IMR-90 (cell line): ENCODE results near the gene SLC16A9. TPM values are rescaled to one million over a fixed set of nuclear protein-coding genes. Genes with fewer than 3 reads are reported as not detected.

ENCODE experiments used
- ATAC-seq: fragments of 200-7000 bp; cut with Tn5 transposase; 2 replicates; pipeline ENCODE4 v1.9.1; 2020; ENCODE audit warnings: low read depth, mild to moderate bottlenecking, moderate library complexity
- BruUV-seq: library from RNA; stranded (reverse); fragments of 400-500 nt; replicated peaks from 2 replicates; lab custom pipeline; 2021; lab: Mats Ljungman, UMichigan
- CTCF ChIA-PET: fragments of 300-600 bp; formaldehyde crosslinking; extraction: SDS; loops from one replicate; lab custom pipeline; 2021; ENCODE audit warnings: antibody characterized with exemption; lab: Yijun Ruan, JAX
- POLR2A ChIA-PET: fragments of 300-600 bp; sonication (Branson Sonifier 250); formaldehyde crosslinking; loops from one replicate; lab custom pipeline; 2022; ENCODE audit warnings: antibody characterized with exemption; ENCODE audit not compliant: unreplicated experiment; lab: Charles Lee
- DNase-seq: peaks from one replicate; pipeline ENCODE4 v3.0.0; 2013
- H2AFZ ChIP-seq: replicated peaks from 2 replicates; pipeline ENCODE3; 2013; ENCODE audit warnings: low read length, mild to moderate bottlenecking; ENCODE audit not compliant: poor library complexity
- H2AK5ac ChIP-seq: 2 replicates; pipeline ENCODE4 v1.6.1; 2013; ENCODE audit warnings: low read depth, low read length, inconsistent platforms
- H2AK9ac ChIP-seq: replicated peaks from 2 replicates; pipeline ENCODE3; 2013; ENCODE audit warnings: mild to moderate bottlenecking, low read depth, low read length, moderate library complexity; ENCODE audit not compliant: poor library complexity
- H2BK120ac ChIP-seq: 2 replicates; pipeline ENCODE4 v1.6.1; 2013; ENCODE audit warnings: low read depth, low read length, inconsistent platforms
- H2BK15ac ChIP-seq: 3 replicates; pipeline ENCODE4 v1.6.1; 2013; ENCODE audit warnings: low read depth, low read length, inconsistent platforms
- H2BK20ac ChIP-seq: 2 replicates; pipeline ENCODE4 v1.6.1; 2013; ENCODE audit warnings: low read depth, mild to moderate bottlenecking, inconsistent platforms, low read length, moderate library complexity
- H2BK5ac ChIP-seq: 2 replicates; pipeline ENCODE4 v1.6.1; 2013; ENCODE audit warnings: mild to moderate bottlenecking, low read depth, low read length, inconsistent platforms; ENCODE audit not compliant: poor library complexity, severe bottlenecking
- H3K14ac ChIP-seq: replicated peaks from 2 replicates; pipeline ENCODE4 v1.6.1; 2013; ENCODE audit warnings: low read depth, low read length, inconsistent platforms
- H3K18ac ChIP-seq: 2 replicates; pipeline ENCODE4 v1.6.1; 2013; ENCODE audit warnings: low read depth, low read length, control low read depth
- H3K23ac ChIP-seq: 2 replicates; pipeline ENCODE4 v1.6.1; 2013; ENCODE audit warnings: low read depth, low read length, inconsistent platforms
- H3K27ac ChIP-seq: 2 replicates; pipeline ENCODE4 v1.5.1; 2013; ENCODE audit warnings: mild to moderate bottlenecking, control low read depth, low read length; ENCODE audit not compliant: insufficient read depth
- H3K27me3 ChIP-seq: 2 replicates; pipeline ENCODE4 v1.6.1; 2013; ENCODE audit warnings: low read length; ENCODE audit not compliant: control insufficient read depth, insufficient read depth
- H3K36me3 ChIP-seq: 2 replicates; pipeline ENCODE4 v1.6.1; 2013; ENCODE audit warnings: low read length, mixed read lengths; ENCODE audit not compliant: control insufficient read depth, insufficient read depth
- H3K4ac ChIP-seq: 2 replicates; pipeline ENCODE4 v1.6.1; 2013; ENCODE audit warnings: low read depth, low read length, inconsistent platforms
- H3K4me1 ChIP-seq: 2 replicates; pipeline ENCODE4 v1.6.1; 2013; ENCODE audit warnings: low read length, mixed read lengths; ENCODE audit not compliant: control insufficient read depth, insufficient read depth
- H3K4me2 ChIP-seq: 2 replicates; pipeline ENCODE4 v1.6.1; 2013; ENCODE audit warnings: low read depth, mild to moderate bottlenecking, control low read depth, low read length, moderate library complexity
- H3K4me3 ChIP-seq: 2 replicates; pipeline ENCODE4 v1.5.1; 2013; ENCODE audit warnings: low read depth, mild to moderate bottlenecking, control low read depth, low read length, moderate library complexity; ENCODE audit not compliant: insufficient read depth
- H3K56ac ChIP-seq: 2 replicates; pipeline ENCODE4 v1.6.1; 2013; ENCODE audit warnings: low read length, inconsistent platforms; ENCODE audit not compliant: insufficient read depth; ENCODE audit errors: extremely low read depth
- H3K79me1 ChIP-seq, 2 experiments: 2 replicates each; pipeline ENCODE4 v1.6.1; 2013; ENCODE audit warnings: low read length in 2 of 2, inconsistent platforms in 1 of 2, low read depth in 1 of 2
- H3K9ac ChIP-seq: 2 replicates; pipeline ENCODE4 v1.6.1; 2013; ENCODE audit warnings: low read depth, low read length, control low read depth
- H3K9me1 ChIP-seq: 2 replicates; pipeline ENCODE4 v1.6.1; 2013; ENCODE audit warnings: low read length, inconsistent platforms; ENCODE audit not compliant: insufficient read depth
- H3K9me3 ChIP-seq: 2 replicates; pipeline ENCODE4 v1.6.1; 2013; ENCODE audit warnings: low read length; ENCODE audit not compliant: control insufficient read depth, insufficient read depth
- H4K20me1 ChIP-seq: 2 replicates; pipeline ENCODE4 v1.6.1; 2013; ENCODE audit warnings: low read length, inconsistent platforms; ENCODE audit not compliant: insufficient read depth
- H4K5ac ChIP-seq: 2 replicates; pipeline ENCODE4 v1.6.1; 2013; ENCODE audit warnings: mild to moderate bottlenecking, low read depth, low read length, control low read depth
- H4K8ac ChIP-seq, 2 experiments: 2 replicates each; pipeline ENCODE4 v1.6.1; 2013; ENCODE audit warnings: low read depth in 2 of 2, low read length in 2 of 2, control low read depth in 1 of 2, inconsistent platforms in 1 of 2
- H4K91ac ChIP-seq: 2 replicates; pipeline ENCODE4 v1.6.1; 2013; ENCODE audit warnings: low read depth, low read length, inconsistent platforms; ENCODE audit not compliant: insufficient read depth
- CHD1 ChIP-seq: IDR thresholded peaks from 2 replicates; pipeline ENCODE4 v1.6.1; 2012; ENCODE audit warnings: low read depth, low read length, improper control_type of control experiment
- FOS ChIP-seq: fragments of 150-350 bp; IDR thresholded peaks from 2 replicates; pipeline ENCODE4 v1.6.1; 2016; ENCODE audit warnings: low read depth, low read length
- RFX5 ChIP-seq: IDR thresholded peaks from 2 replicates; pipeline ENCODE4 v1.8.0; 2012; ENCODE audit warnings: low read depth, mild to moderate bottlenecking, low read length, moderate library complexity
- SMC3 ChIP-seq: fragments of 150-350 bp; IDR thresholded peaks from 2 replicates; pipeline ENCODE4 v1.6.1; 2016; ENCODE audit warnings: low read depth, mild to moderate bottlenecking, antibody characterized with exemption, low read length, moderate library complexity
- WGBS, 2 experiments: methylation state at CpG; one replicate each; pipeline versions ENCODE4 v1.1.5 to v1.1.7; 2013; ENCODE audit warnings: missing lambda C conversion rate in 2 of 2; ENCODE audit not compliant: insufficient read length in 1 of 2; ENCODE audit errors: extremely low coverage in 2 of 2; 5-methylcytosine and 5-hydroxymethylcytosine counted together
- dilution Hi-C: fragments of 300-500 bp; cut with HindIII; formaldehyde crosslinking; loops from one replicate; pipeline ENCODE4 v1.14.3; 2018; ENCODE audit warnings: low sequenced_read_pairs; ENCODE audit not compliant: unreplicated experiment
- in situ Hi-C: fragments of 300-500 bp; cut with MboI; formaldehyde crosslinking; loops from 3 replicates; pipeline ENCODE4 v1.14.3; 2019; ENCODE audit warnings: low sequenced_read_pairs, inconsistent platforms, mixed read lengths
- intact Hi-C: fragments of 100-400 bp; cut with micrococcal nuclease; formaldehyde crosslinking; loops from 2 replicates; pipeline ENCODE4 v1.10.0; 2022
- polyA plus RNA-seq, 3 experiments: library from polyadenylated mRNA; depleted of rRNA; stranded (reverse); fragments of >200 nt; gene quantifications; 2 replicates each; pipeline ENCODE4 v1.2.3, GENCODE V29; 2012; ENCODE audit warnings: low replicate concordance in 1 of 3
- total RNA-seq: library from RNA; depleted of rRNA; stranded (reverse); fragments of >200 nt; gene quantifications from 2 replicates; pipeline ENCODE4 v1.2.3, GENCODE V29; 2012

The SLC16A9 gene
- total and polyA plus RNA-seq, 2 of the 4 experiments (the other 2 are of a cell fraction), result 0.18 to 0.26 TPM

GRCh38 chr10:59688921-59689351 lies 20.7 kb downstream of the SLC16A9 start:
- H3K9me3 ChIP-seq, result no peaks in the 10 kb centered on the region
- no peak overlapping the region for H4K8ac ChIP-seq
- no peaks in the 10 kb centered on the region for H3K4me1 ChIP-seq
- no peak overlapping the region for H2BK15ac ChIP-seq
- H3K36me3 ChIP-seq, result no peaks in the 10 kb centered on the region
- H4K5ac ChIP-seq, result no peak overlapping the region
- ChIA-PET POLR2A (no interaction called here), CTCF (no interaction called here)
- no peak overlapping the region for H2BK20ac ChIP-seq
- H4K20me1 ChIP-seq, result no peaks in the 10 kb centered on the region
- no peak overlapping the region for H2AK5ac ChIP-seq
- no peak overlapping the region for H3K27ac ChIP-seq
- no peak overlapping the region for H3K9ac ChIP-seq
- no peak overlapping the region for H2AK9ac ChIP-seq
- no peak overlapping the region for H2BK5ac ChIP-seq
- no peak overlapping the region for H3K18ac ChIP-seq
- H3K27me3 ChIP-seq, result no peaks in the 10 kb centered on the region
- TF ChIP-seq RFX5 (no peak), CHD1 (no peak), SMC3 (no peak), FOS (no peak)
- no peak overlapping the region for H3K4me2 ChIP-seq
- dilution Hi-C loops, result no loop called here
- no TSS peak for BruUV-seq
- DNase-seq (no peak), ATAC-seq (no peak)
- H2BK120ac ChIP-seq, result no peak overlapping the region
- H3K79me1 ChIP-seq, result no peaks in the 10 kb centered on the region
- no peak overlapping the region for H2AFZ ChIP-seq
- in situ Hi-C loops, result no loop called here
- intact Hi-C loops, result no loop called here
- H3K56ac ChIP-seq, result no peak overlapping the region
- no peak overlapping the region for H3K4me3 ChIP-seq
- no peak overlapping the region for H3K14ac ChIP-seq
- H3K4ac ChIP-seq, result no peak overlapping the region
- H3K23ac ChIP-seq, result no peak overlapping the region
- WGBS, 2 experiments, result no CpG with 5 or more reads among the region's 5 CpGs
- no peaks in the 10 kb centered on the region for H3K9me1 ChIP-seq
- H4K91ac ChIP-seq, result no peak overlapping the region
